HG02588 (cell line): ENCODE data around the gene SPSB4.
"Not testable (repeated sequence)": the region's sequence is repeated elsewhere in the genome, so short reads cannot be mapped to it uniquely, and the experiment has no call there.

Source experiments
- ATAC-seq: cut with Tn5 transposase; IDR thresholded peaks from one replicate; pipeline ENCODE4 v1.9.1; 2021; ENCODE audit warnings: mild to moderate bottlenecking, moderate library complexity; ENCODE audit not compliant: unreplicated experiment

SPSB4 gene

DNA sequence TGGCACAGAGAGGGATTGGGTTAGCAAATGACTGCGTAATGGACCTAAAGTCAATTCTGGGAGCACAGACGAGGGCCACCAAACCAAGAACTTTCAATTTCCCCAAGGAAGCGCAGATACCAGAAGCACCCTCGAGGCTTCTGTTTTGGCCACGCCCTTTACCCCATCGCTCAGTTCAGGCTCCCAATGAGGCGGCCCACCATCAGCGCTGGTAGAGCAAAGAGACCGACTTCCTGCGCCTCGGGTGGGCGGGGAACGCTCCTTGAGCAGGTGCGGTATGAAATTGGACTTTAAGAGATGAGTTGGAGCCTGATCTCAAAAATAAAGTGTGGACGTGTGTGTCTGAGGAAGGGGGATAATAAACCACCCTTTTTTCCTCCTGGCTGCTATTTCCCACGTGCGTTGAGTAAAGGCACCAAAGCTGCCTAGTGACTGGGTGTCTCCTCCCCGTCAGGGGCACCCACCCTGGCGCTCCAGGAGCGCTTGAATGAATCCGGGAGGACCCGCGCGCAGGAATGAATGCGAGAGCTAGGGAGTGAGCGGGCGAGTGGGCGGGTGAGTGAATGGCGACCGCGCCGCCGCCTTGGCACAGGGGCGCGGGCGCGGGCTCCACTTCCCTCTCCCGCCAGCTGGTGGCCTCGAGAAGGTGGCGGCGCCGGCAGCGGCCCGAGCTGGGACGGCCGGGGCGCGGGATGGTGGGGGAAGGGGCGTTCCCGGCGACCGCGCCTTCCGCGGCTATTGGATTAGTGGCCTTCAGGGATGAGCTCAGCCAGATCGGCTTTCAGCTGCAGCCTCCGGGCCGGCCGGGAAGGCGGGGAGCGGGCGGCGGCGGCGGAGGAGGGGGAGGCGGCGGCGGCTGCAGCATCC is at the start of gene SPSB4:
TSS of gene SPSB4 (plus strand) at position 772 of the 867 bp plus-strand sequence. CDS start 14,758 bp downstream, outside the sequence.
- ATAC-seq: no peak

DNA sequence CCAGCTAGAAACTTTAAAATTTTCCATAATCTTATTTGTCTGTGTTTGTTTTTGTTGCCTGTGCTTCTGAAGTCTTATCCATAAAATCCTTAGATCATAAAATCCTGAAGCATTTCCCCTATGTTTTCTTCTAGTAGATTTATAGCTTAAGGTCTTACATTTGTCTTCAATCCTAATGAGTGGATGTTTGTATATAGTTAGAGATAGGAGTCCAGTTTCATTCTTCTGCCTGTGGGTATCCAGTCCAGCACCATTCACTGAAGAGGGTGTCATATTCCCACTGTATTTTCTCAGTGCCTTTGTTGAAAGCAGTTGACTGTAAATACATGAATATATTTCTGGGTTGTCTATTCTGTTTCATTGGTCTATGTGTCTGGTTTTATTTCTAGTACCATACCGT is 44.8 kb upstream of the SPSB4 start:
- ATAC-seq: no peak

DNA sequence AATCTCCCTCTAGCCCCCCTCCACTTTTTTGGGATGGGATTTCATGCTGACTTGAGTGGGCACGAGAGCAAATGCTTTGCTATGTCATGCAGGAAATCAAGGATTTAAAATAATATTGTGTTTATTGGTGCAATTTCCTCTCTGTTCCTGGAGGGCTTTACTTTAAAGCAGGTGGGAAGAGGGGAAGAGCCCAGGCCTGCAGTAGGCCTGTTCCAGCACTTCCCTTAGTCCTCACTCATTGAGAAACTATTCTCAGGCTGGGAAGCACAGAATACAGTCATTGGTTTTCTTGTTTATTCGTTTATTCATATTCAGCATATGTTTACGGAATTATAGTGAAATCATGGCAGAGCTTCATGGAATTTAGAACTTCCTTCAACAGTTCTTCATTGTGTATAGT is 41.7 kb upstream of the SPSB4 start:
- no peak for ATAC-seq

DNA sequence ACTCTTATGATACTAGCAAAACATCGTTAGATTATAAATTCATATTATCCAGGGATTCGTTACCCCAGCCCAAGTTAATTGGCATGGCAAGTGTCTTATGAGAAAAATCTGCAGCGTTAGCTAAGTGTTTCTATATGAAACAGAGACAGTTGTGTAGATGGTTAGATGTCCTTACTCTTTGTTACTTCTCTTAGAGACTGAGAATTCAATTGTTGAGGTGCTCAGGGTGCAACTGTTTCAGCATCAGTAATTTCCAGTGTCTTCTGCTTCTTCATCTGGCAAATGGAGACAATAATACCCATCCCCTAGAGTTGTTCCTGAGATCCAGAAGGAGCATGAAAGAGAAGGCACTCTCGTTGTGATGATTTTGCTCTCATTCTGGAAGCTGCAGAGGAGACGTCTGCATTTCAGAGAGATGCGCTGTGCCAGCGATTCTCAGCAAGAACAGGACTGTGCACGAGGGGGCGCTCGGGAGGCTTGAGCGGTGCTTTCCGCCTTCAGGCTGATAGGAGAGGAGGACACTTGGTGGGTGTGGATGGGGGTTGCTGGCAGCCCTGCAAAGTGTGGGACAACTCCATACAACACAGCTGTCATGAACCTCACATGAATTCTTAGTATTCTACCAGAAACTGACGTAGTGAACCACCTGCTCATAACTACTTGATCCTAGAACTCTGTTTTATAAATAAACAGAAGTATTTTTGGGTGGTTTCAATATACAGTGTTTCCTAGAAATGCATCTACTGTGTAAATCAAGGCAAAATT is 39.7 kb upstream of the SPSB4 start:
- peak; percentile 70 for ATAC-seq

DNA sequence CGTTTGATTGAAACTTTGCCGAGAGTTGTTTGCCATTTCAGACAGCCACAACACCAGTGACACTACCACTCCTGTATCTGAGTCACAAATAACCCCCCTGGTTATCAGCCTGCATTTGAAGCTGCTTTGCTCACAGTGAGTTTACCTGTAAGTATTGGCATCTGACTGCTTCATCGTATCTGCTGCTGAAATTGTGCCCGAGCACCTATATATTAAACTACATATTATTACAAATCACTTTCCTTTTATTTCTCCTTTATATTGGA is 39.2 kb upstream of the SPSB4 start:
- ATAC-seq: no peak

DNA sequence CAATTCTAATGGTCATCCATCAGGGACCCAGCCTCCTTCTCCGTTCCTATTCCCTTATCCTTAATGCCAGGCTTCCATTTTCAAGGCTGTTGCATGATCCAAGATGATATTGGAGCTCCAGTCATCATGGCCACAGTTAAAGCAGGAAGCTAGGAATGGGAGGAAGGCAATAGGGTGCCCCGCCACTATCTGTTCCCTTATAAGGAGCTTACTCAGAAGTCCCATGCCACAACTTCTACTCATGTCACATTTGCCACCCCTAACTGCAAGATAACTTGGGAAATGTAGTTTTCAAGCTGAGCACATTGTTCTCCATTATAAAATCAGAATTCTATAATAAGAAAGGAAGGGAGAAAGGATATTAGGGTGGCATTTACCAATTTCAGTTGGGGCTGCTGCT is 38.6 kb upstream of the SPSB4 start:
- ATAC-seq: no peak

DNA sequence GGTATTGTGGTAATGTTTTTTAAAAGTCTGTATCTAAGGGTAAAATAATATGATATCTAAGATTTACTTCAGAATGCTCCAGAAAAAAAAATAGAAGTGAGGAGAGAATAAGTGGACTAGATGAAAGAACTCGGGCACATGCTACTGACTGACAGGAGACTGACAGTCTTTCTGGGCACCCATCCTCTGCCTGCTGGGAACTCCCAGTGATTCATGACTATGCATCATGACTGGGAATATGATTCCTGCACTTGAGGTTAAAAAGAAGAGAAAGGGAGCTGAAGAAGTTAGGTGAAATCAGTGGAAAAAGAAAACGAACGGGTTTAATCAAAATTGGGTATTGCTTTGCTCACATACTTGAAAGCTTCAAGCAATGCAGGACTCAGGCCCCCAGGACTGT is 35.7 kb upstream of the SPSB4 start:
- ATAC-seq: no peak

DNA sequence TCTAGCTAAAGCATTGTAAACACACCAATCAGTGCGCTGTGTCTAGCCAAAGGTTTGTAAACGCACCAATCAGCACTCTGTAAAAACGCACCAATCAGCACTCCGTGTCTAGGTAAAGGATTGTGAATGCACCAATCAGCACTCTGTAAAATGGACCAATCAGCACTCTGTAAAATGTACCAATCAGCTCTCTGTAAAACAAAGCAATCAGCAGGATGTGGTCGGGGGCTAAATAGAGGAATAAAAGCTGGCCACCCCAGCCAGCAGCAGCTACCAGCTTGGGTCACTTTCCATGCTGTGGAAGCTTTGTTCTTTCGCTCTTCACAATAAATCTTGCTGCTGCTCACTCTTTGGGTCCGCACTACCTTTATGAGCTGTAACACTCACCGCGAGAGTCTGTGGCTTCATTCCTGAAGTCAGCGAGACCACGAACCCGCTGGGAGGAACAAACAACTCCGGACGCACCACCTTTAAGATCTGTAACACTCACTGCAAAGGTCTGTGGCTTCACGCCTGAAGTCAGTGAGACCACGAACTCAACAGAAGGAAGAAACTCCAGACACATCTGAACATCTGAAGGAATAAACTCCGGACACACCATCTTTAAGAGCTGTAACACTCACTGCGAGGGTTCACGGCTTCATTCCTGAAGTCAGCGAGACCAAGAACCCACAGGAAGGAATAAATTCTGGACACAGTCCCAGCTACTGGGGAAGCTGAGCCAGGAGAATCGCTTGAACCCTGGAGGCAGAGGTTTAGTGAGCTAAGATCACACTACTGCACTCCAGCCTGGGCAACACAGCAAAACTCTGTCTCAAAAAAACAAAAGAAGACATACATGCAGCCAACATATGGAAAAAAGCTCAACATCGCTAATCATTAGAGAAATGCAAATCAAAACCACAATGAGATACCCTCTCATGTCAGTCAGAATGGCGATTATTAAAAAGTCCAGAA is 33.5 kb upstream of the SPSB4 start:
- ATAC-seq: not testable (repeated sequence)

DNA sequence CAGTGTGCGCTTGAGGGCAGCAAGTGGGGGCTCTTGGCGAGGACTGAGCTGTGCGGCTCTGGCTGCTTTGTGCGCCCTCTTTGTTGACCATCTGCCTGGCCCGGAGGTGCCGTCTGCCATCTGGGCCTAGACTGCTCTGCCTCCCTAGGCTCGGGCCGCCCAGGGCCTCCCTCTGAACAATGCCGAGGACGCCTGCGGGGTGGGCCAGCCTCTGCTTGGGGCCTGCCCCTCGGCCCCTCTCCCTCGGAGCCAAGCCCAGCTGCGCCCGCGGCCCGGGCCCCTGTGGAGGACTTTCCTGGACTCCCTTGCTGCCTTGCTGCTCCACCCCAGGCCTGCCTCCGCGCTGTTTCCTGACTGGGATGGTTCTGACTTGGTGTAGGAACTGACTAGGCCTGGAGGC is 31.9 kb upstream of the SPSB4 start:
- no peak for ATAC-seq

DNA sequence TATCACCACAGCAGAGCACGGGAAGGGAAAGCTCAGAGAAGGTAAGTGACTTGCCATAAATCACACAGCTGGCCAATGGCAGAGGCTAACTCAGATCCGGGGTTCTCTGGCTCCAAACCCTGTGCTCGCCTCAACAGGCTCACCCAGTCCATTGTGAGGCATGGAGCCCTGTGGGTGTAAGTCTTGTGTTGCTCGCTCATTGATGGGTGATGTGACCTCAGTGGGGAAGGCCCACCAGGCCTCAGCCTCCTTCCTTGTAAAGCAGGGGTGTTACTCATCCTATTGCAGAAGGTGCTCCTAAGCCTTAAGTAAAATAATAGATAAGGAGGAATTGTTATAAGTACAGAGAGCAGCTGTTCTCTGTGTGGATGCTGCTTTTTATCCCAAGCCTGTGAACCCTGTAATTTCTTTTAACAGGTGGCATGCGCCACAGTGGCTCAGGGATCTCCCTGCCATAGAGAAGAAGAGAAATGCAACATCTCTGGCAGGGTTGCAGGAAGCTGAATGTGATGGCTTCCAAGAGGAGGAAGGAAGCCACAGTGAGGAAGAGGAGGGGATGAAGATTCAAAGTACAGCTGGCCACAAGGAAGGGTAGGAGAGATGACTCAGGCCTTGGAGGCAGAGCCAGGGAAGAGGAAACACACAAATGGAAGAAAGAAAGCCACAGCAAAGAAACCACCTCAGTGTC is 30.9 kb upstream of the SPSB4 start:
- ATAC-seq: no peak

DNA sequence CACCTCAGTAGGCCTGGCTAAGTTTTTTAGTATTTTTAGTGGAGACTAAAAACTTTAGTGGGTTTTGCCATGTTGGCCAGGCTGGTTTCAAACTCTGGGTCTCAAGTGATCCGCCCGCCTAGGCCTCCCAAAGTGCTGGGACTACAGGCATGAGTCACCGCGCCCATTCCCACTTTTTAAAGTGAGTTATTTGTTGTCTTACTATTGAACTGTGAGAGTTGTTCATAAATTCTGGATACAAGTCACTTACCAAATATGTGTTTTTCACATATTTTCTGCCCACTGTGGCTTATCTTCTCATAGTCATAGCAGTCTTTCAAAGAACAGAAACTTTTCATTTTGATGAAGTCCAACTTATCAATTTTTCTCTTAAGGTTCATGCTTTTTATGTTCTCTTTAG is 29.9 kb upstream of the SPSB4 start:
- no peak for ATAC-seq

DNA sequence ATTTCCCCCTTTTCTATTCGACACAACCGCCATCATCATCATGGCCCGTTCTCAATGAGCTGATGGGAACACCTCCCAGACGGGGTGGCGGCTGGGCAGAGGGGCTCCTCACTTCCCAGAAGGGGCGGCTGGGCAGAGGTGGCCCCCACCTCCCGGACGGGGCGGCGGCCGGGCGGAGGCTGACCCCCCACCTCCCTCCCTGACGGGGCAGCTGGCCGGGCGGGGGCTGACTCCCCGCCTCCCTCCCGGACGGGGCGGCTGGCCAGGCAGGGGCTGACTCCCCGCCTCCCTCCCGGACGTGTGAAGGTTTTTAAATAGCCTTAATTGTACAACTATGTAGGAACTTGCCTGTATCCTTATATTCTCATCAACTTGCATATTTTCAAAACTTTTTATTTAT is 20.9 kb upstream of the SPSB4 start:
- ATAC-seq: no peak

DNA sequence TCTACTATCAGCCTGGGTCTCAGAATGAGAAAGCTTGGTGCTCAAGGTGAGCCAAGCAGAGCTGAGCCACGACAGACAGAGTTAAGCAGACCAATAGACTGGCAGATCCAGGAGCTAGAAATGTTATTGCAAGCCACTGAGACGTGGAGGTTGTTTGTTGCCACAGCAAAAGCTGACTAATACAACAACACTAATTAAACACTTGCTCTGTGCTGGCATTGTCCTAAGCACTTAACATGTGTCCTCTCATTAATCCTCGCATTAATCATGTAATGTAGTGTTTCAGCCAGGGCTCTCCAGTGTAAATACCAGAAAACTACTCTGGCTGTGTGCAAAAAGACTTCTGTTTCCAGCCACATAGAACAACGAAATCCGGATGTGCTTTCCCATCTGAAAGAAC is 11.6 kb upstream of the SPSB4 start:
- ATAC-seq: no peak

DNA sequence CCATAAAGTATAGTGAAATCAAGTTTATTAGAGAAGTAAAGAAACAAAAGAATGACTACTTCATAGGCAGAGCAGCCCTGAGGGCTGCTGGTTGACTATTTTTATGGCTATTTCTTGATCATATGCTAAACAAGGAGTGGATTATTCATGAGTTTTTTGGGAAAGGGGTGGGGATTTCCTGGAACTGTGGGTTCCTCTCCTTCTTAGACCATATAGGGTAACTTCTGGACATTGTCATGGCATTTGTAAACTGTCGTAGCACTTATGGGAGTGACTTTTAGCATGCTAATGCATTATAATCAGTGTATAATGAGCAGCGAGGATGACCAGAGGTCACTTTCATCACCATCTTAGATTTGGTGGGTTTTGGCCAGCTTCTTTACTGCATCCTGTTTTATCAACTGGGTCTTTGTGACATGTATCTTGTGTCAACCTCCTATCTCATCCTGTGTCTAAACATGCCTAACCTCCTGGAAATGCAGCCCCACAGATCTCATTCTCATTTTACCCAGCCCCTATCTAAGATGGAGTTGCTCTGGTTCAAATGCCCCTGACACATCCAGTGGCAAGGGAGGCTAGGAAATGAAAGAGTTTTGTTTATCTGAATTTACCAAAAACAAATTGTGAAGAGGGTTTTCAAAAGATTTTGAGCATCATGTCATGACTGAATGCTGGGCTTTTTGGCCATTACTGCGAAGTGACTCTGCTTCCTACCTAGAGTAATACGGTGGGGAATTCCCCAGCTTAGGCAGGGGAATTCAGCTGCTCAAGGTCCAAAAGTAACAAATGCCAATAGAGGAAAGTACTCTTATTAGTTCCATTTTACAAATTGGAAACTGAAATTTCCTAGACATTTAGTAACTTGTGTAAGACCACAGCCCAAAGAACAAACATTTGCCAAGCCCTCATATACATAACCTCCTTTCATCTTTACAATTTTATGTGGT is 6.2 kb upstream of the SPSB4 start:
- ATAC-seq: no peak

DNA sequence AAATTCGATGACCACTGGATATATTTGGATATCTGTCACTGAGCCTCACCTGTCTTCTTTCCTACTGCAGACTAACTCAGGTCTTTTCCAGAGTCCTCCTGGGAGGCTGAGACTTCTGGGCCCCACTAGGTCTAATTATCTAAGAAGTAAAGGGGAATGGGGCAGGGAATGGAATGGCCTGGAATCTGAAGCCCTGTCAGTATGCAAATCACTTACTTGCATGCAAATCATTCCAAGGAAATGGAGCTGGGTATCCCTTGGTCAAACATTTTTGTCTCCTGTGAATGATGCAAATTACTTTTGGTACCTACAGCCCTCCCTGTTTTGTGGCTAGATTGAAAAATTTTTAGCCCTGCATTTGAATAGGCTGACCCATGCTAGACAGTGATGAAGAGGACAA is 5.3 kb upstream of the SPSB4 start:
- no peak for ATAC-seq

DNA sequence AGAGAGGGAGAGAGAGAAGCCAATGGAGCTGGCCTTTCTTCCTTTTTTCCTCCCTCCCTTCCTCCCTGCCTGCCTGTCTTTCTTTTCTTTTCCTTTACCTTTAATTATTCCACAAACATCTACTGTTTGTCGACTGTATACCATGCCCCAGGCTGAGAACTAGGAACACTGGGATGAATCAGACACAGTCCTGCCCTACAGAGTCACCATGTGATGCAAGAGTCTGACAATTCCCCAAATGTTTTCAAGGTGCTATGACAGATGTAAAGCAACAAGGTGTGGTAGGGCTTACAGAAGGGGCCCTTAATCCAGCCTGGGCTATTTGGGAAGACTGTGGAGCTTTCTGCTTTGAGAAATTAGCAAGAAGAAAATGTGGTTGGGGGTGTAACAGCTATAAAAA is 4.0 kb upstream of the SPSB4 start:
- no peak for ATAC-seq

DNA sequence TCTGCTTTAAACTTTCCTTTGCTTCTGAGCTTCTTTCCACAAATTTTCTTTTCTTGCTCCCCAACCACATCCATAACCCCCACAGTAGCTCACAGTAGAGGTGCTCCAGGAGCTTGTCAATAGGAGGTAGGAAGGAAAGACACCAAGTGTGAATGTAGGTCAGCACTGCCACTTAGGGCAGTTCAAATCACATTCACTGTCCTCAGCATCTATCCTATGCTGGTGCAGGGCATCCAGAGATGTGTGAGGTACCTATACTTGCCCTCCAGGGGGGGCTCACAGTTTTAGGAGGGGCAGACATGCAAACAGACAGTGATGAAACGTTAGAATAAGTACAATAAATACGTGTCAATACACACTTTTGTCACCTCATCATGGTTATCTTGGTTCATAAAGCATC is 1.5 kb upstream of the SPSB4 start:
- ATAC-seq: no peak

DNA sequence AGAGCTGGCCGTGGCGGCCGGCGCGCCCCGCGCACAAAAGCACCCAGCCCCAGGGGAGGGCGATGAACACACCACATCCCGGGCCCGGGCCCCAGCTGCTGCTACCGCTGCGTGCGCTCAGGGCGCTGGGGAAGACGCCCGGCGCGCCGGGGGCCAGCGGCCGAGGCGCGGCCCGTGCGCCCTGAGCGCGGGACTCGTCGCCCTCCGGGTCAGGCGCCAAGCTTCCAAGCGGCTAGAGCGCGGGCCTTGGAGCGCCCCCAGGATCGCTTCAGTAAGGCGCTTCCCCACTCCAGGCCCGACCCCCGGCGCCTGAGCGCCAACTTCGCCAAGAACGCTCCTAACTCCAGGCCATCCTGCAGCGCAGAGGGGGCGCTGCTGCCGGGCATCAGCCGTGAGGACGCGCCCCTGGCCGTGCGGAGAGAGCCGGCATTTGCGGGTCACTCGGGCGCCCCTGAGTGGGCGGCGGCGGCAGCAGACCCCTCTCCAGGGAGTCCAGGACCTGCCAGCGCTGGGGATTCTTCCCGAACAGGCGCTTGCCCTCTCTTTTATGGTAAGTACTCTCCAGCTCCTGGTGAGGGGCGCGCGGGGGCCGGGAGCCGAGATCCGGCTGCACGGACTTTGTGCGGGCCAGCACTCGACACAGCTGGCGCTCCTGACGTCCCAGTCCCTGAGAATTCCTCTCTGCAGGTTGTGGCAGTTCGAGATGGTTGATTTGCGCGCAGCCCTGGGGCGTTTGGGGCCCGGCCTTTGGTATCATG is 475 bp downstream of the SPSB4 start:
- no peak for ATAC-seq
